Non-pigmented ciliary epithelial cell (primary cell): Measurements from ENCODE around the gene CRB2.
A peak's percentile ranks its signal among the peaks of the same experiment; 100 is the strongest.

Experiments used
- DNase-seq: peaks from one replicate; pipeline ENCODE4 v3.0.0-alpha.2; 2010; ENCODE audit warnings: low read depth

The CRB2 gene

GRCh38 chr9:123364241-123364824 is 8.3 kb downstream of the CRB2 start:
- DNase-seq = peak; percentile 17

DNA sequence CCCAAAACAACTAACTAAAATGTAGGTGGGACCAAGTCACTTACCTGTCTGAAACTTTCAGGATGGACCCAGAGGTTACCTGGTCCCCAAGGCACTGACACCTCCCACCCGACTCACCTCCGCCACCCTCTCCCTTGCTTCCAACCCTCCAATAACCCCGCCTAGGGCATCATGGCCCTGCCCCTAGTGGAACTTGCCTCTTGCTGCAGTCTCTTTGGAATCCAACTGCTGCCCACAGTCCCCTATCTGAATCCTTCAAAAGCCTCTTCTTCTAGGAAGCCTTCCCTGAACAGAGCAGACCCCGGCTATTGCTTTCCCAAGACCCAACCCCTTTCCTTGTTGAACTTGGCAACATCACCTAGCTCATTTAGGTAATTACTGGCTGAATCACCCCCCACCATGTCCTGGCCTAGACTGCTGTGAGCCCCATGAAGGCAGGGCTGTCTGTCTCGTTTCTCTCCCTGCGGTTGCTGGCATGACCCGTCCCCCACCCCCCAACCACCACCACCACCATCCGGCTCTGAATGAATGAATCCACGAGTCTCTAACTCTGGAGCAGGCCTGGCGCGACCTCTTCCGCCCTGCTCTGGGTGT is 9.4 kb downstream of the CRB2 start:
- DNase-seq = no peak

GRCh38 chr9:123365881-123366528 is 10.0 kb downstream of the CRB2 start:
- DNase-seq = no peak

GRCh38 chr9:123368023-123368422 is 12.0 kb downstream of the CRB2 start:
- no peak for DNase-seq

DNA sequence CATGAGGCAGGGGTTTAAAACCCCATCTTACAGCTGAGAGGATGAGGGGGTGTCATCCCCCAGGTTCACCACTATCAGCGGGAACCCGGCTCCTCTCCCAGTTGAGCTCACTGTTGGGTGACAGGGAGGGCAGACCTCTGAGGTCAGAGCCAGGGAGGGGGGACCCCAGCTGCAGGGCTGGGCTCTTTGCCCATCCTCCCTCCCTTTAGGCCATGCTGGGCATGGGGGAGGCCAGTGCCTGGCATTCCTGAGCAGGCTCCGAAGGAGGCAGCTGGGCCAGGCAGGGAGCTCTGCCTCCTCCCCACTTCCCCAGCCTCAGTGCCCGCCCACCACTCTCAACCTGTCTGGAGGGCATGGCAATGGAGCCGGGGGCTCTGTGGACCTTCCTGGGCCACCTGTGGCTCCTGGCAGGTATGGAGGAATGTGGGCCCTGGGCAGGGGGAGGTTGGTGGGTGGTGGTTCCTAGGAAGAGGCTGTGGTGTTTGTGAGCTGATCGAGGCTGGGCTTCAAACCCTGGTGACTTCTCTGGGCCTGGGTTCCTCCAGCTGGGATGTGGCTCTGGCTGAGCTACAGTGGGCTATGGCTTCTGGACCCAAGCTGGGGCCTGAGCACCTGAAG is 12.6 kb downstream of the CRB2 start:
- DNase-seq = no peak

DNA sequence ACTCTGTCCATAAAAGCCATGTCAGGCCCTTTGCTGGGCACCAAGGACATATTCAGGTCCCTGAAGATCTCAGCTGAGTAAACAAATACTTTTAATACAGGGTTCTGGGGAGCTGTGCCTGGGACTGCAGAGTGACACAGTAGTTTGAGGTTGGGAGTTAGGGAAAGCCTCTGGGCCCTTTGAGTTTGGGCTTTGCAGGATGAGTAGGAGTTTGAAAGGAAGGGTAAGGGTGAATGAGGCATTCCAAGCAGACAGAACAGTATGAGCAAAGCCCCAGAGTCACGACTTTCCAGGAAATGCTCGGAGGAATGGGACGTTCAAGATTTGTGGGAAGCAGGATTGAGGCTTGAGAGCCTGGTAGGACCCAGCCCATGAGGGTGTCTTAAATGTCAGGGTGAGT is 13.3 kb downstream of the CRB2 start:
- no peak for DNase-seq

DNA sequence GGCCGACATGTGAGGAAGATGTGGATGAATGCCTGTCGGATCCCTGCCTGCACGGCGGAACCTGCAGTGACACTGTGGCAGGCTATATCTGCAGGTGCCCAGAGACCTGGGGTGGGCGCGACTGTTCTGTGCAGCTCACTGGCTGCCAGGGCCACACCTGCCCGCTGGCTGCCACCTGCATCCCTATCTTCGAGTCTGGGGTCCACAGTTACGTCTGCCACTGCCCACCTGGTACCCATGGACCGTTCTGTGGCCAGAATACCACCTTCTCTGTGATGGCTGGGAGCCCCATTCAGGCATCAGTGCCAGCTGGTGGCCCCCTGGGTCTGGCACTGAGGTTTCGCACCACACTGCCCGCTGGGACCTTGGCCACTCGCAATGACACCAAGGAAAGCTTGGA is 14.1 kb downstream of the CRB2 start:
- DNase-seq = no peak

GRCh38 chr9:123370526-123371227 is 14.7 kb downstream of the CRB2 start:
- DNase-seq = no peak

- DNase-seq = no peak
Measured at GRCh38 chr9:123371228-123371584, 15.2 kb downstream of the CRB2 start.

DNA sequence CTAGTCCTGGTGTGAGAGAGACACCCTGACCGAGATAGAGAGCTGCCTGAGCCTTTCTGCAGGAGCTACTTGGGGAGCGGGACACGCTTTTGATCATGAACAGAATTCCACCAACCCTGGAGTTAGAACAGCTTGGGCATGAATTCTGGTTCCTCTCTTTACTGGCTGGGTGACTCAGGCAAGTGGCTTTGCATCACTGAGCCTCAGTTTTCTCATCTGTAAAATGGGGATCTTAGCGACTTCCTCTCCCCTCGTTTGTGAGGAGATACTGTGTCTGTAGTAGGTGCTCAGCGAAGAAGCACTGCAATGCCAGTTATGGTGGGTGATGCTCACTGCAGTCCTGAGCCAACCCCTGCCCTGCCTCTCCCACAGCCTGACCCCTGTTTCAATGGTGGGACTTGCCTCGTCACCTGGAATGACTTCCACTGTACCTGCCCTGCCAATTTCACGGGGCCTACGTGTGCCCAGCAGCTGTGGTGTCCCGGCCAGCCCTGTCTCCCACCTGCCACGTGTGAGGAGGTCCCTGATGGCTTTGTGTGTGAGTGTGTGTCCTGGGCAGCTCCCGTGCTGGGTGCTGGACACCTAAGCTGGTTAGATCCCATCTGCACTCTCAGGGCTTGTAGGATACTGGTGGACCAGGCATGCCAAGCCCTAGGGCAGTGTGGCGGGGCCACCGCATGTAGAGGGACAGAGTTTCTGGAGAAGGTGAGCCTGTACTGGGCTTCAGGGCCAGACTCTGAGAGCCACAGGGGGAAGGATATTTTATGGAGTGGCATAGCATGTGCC is 16.0 kb downstream of the CRB2 start:
- DNase-seq = no peak

DNA sequence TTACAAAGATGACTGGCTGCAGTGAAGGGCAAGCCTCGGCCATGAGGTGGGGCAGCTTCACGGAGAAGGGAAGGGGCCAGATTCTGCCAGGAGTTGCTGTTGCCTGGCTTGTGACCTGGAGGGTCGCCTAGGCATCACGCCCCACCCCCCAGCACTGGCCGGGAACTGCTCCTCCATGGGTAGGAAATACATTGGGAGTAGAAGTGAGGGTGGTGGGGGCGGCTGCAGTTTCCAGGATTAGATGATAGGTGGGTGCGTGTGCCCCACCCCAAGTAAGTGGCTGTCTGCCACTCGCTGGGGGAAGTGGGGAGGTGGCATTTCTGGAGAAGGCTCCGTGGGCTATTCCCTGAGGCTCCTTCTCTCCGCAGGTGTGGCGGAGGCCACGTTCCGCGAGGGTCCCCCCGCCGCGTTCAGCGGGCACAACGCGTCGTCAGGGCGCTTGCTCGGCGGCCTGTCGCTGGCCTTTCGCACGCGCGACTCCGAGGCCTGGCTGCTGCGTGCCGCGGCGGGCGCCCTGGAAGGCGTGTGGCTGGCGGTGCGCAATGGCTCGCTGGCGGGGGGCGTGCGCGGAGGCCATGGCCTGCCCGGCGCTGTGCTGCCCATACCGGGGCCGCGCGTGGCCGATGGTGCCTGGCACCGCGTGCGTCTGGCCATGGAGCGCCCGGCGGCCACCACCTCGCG is 16.9 kb downstream of the CRB2 start:
- DNase-seq = no peak

DNA sequence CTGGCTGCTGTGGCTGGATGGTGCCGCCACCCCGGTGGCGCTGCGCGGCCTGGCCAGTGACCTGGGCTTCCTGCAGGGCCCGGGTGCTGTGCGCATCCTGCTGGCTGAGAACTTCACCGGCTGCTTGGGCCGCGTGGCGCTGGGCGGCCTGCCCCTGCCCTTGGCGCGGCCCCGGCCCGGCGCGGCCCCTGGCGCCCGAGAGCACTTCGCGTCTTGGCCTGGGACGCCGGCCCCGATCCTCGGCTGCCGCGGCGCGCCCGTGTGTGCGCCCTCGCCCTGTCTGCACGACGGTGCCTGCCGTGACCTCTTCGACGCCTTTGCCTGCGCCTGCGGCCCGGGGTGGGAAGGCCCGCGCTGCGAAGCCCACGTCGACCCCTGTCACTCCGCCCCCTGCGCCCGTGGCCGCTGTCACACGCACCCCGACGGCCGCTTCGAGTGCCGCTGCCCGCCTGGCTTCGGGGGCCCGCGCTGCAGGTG is 17.5 kb downstream of the CRB2 start:
- DNase-seq = no peak

- DNase-seq = no peak
Measured at GRCh38 chr9:123373946-123374345, 17.9 kb downstream of the CRB2 start.

- no peak for DNase-seq
Measured at GRCh38 chr9:123375469-123376132, 19.6 kb downstream of the CRB2 start.

DNA sequence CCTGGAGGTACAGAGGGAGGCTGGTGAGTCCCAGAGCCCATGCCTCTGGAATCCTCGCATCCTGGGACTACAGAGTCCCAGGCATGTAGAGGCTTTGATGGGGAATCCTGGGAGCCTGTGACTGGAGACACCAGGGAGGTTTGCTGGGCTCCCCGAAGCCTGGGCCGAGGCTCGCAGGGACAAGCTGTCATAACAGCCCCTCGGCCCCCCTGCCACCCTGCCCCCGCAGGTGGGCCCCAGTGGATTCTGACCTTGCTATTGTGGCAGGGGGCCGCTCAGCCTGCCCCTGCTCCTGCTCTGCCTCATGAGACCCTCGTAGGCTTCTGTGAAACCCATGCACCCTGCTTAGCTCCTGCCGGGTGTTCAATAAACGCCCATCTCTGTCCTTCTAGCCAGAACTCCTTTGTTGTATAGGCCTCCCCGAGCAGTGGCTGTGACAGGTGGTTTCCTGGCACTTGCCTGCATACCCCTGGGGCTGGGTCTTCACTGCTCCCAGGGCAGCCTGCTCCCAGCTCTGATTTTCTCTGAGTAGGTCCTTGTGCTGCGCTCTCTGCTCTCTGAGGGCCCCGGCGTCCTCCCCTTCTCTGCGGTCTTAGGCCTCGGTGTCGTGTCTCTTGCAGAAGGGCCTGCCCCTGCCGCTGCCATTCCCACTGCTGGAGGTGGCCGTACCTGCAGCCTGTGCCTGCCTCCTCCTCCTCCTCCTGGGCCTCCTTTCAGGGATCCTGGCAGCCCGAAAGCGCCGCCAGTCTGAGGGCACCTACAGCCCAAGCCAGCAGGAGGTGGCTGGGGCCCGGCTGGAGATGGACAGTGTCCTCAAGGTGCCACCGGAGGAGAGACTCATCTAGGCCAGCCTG is 20.4 kb downstream of the CRB2 start:
- DNase-seq = no peak

- no peak for DNase-seq
Measured at GRCh38 chr9:123377211-123377971, 21.4 kb downstream of the CRB2 start.

DNA sequence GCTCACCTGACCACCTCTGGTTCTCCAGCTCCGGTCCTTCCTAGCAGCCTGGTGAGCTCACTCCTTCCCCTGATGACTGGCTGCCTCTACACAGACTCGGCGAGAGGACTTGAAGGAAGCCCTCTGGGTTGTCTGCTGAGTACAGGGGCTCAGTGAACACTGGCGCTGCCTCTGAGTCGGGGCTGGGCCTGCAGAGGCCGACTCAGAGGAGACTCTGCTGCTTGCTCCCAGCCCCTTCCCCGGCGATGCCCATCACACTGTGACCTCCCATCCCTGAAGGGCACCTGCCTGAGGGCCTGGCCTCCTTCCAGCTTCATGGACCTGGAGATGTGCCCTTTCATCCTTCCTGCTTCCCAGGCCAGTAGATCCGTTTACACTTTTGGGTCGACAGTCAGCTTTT is 22.0 kb downstream of the CRB2 start:
- no peak for DNase-seq

GRCh38 chr9:123378956-123379660 is 23.1 kb downstream of the CRB2 start:
- no peak for DNase-seq
